WI38 (cell line): ENCODE measurements around the gene ATXN10.

ENCODE experiments used
- H3K4me3 ChIP-seq: 2 replicates; pipeline ENCODE4 v1.5.1; 2011; ENCODE audit warnings: low read depth, mild to moderate bottlenecking, control low read depth, low read length
- CTCF ChIP-seq: IDR thresholded peaks from 2 replicates; pipeline ENCODE4 v1.5.1; 2012; ENCODE audit warnings: low read depth, mild to moderate bottlenecking, control low read depth, low read length

ATXN10 gene

GRCh38 chr22:45688600-45689080, 17.0 kb downstream of the ATXN10 start:
- no peak for TF ChIP-seq CTCF
- H3K4me3 ChIP-seq = no peak overlapping the region

- no peak for TF ChIP-seq CTCF
- no peak overlapping the region for H3K4me3 ChIP-seq
These were observed 17.6 kb downstream of the ATXN10 start for GRCh38 chr22:45689211-45689610.

- no peak overlapping the region for H3K4me3 ChIP-seq
- TF ChIP-seq CTCF = no peak
These were observed 18.4 kb downstream of the ATXN10 start for GRCh38 chr22:45690008-45690407.

GRCh38 chr22:45692549-45692948, 20.9 kb downstream of the ATXN10 start:
- no peak for TF ChIP-seq CTCF
- H3K4me3 ChIP-seq = no peak overlapping the region

GRCh38 chr22:45693835-45694234, 22.2 kb downstream of the ATXN10 start:
- H3K4me3 ChIP-seq = no peak overlapping the region
- TF ChIP-seq CTCF = no peak

GRCh38 chr22:45696227-45696626, 24.6 kb downstream of the ATXN10 start:
- H3K4me3 ChIP-seq = no peak overlapping the region
- TF ChIP-seq CTCF = no peak

- H3K4me3 ChIP-seq = no peak overlapping the region
- TF ChIP-seq CTCF = no peak
These were observed 26.5 kb downstream of the ATXN10 start for GRCh38 chr22:45698094-45698493.
